HG02642 (cell line): ENCODE results near the gene RTTN.

Experiments
- ATAC-seq: cut with Tn5 transposase; IDR thresholded peaks from one replicate; pipeline ENCODE4 v1.9.1; 2021; ENCODE audit warnings: mild to moderate bottlenecking; ENCODE audit not compliant: unreplicated experiment, poor library complexity

RTTN gene

DNA sequence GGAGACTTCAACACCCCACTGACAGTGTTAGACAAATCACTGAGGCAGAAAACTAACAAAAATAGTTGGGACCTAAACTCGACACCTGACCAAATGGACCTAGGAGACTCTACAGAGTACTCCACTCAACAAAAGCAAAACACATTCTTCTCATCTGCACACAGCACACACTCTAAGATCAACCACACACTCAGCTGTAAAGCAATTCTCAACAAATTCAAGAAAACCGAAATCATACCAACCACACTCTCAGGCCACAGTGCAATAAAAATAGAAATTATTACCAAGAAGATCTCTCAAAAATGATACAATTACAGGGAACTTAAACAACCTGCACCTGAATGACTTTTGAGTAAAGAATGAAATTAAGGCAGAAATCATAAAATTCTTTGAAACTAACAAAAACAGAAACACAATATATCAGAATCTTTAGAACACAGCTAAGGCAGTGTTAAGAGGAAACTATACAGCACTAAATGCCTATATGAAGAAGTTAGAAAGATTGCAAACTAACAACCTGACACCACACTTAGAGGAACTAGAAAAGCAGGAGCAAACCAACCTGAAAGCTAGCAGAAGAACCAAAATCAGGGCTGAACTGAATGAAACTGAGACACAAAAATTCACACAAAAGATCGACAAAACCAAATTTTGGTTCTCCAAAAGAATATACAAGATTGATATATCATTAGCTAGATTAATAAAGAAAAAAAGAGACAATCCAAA lies 46.3 kb downstream of the RTTN start:
- peak; percentile 81 for ATAC-seq

- ATAC-seq, result no peak
These were observed 48.6 kb downstream of the RTTN start for GRCh38 chr18:70156886-70157285.

GRCh38 chr18:70154591-70155194 lies 50.8 kb downstream of the RTTN start:
- ATAC-seq, result no peak

GRCh38 chr18:70151614-70152013 lies 53.9 kb downstream of the RTTN start:
- no peak for ATAC-seq

DNA sequence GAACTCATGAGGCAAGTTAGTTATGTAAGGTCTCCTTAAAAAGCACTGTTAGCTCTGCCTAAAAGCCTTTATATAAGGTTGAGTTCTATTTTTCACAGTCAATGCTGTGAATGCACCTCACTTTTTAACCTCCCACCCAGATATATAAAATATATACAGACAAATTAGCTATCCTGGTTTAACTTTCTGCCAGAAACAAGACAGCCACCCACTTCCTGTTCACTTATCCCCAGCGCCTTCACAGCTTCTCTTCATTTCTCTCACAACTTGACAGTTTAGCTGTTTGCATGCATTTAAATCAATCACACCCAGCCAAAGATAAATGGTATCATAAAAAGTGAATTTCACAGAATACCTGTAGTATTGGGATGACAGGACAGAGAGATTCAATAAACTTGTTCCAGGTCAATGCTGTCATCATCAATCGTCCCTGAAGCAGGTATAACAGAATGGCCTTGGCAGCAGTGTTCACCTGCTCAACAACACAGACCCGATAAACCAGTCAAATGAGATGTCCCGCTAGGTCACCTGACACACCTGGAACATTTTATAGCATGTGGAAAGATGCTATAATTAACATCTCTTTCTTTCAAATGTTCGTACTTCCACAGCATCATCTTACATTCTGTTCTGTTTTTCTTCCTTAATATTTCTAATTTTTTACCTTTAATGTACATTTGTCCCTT lies 55.7 kb downstream of the RTTN start:
- ATAC-seq, result no peak

DNA sequence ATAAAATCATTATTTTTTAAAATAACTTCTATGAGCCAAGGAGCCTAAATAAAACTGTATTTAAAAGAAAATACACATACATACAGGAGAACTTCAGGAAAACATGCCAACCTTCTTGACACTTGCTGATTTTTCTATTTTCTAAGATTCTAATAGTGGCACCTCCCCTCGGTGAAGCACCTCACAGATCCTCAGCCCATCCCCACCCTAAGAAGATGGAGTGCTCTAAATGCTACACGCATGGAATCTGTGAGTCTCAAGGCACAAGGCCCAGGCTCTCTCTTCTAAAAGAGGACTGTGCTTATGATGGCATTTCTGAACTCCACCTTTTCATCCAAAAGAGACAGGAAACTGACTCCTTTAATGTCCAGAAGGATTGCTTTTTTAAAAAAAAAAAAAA lies 56.3 kb downstream of the RTTN start:
- ATAC-seq, result no peak

GRCh38 chr18:70148039-70148938 lies 57.2 kb downstream of the RTTN start:
- ATAC-seq, result no peak

- ATAC-seq, result no peak
These were observed 59.3 kb downstream of the RTTN start for GRCh38 chr18:70146174-70146573.

GRCh38 chr18:70142001-70142400 lies 63.5 kb downstream of the RTTN start:
- ATAC-seq, result no peak

DNA sequence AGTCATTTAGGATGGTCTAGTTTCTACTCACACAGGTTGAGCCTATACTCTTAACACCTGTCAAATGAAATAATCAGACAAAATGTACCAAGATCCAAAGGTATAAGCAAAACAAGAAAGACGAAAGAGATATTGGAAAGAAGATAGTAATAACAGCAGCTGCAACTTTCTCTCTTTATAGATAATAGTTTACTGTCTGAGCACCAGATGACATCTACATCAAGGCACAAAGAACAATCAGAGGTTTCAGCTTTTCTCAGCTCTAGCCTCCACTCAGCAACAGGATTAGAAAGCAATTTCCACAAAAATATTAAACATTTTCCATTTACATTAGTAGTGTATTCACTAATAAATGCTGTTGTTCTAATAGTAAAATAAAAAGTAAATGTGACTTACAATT lies 66.3 kb downstream of the RTTN start:
- no peak for ATAC-seq

- no peak for ATAC-seq
These were observed 69.9 kb downstream of the RTTN start for GRCh38 chr18:70135604-70136003.

DNA sequence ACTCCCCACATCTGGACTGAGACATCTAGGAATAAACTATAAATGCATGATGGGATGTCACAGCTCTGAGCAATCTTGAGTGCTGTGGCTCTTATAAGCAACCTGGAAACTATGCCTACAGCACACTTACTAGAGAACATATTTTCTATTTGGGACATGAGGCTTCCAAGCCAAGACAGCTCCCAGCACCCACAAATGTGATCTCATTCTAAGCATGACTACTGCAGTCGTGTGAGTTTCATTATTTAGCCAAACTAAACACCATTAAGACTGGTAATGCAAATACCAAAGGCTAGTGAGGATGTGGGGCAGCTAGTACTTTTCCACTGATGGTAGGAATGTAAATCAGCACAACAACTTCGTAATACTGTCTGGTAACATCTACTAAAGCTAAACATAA lies 72.5 kb downstream of the RTTN start:
- no peak for ATAC-seq

DNA sequence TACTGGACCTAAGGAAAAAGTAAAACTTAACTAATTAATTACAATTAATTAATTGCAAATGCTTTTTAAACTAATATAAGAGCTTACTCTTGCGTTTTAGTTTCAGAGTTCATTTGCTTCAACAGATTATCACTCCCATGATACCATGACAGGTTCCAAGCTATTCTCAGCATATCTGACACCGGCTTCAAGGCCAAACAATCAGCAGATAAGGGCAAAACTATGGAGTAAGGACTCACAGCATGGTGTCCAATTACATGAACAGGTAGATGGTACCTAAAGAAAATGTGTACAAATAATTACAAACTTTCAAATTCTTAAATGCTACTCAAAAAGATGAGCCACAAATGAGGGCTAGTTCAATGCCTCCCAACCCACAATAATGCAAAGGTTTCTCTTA lies 77.2 kb downstream of the RTTN start:
- ATAC-seq, result no peak

- no peak for ATAC-seq
These were observed 78.1 kb downstream of the RTTN start for GRCh38 chr18:70127359-70127758.

DNA sequence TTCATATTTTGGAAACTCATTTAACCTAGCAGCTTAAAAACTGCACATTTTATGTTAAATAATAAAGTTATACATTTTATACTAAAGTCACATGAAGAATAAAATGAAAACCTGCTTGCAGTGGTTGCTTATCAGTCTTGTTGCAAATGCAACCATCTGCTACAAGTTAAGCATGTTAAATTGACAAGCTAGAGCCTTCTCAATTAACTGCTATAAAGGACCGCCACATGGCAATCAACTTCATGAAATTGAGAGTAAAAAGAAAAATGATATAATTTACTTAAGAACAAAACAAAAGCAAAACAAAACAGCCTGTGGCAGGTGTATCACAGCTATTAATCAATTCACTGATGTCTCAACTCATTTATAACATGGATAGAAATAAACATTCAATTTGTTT lies 78.7 kb downstream of the RTTN start:
- no peak for ATAC-seq

DNA sequence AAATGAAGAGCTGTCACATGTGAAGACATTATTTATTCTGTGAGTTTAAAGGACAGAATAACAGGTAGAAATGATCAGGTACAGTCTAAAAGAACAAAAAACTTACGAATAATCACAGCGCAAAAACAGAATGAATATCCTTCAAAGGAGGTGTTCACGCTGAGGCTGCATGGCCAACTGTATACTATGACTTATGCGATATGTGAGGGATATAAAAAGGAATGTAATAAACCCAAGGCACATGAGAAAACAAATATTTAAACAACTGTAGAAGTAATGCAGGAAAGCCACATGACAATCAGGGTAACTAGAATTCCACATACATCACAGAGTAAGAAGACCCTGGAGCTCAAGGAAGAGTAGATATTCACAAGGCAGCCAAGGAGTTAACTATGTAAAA lies 81.3 kb downstream of the RTTN start:
- no peak for ATAC-seq

DNA sequence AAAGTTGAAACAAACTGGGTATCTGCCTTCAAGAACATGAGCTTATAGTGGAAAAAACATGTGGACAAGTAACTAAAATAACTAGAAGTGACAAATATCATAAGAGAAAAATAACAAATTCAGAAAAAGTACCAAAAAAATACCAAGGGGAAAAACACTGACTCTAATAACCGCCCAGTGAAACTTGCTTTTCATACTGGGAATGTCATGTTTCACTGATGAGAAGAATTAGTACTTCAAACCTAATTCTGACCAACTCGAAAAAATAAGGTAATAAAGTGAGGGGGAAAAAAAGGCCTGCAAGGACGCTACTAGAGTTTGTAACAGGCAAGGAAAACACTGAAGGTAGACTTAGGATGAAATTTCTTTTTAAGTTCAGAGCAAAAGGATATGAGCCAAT lies 83.6 kb downstream of the RTTN start:
- ATAC-seq, result no peak

GRCh38 chr18:70116949-70117348 lies 88.5 kb downstream of the RTTN start:
- ATAC-seq, result no peak

- no peak for ATAC-seq
These were observed 92.0 kb downstream of the RTTN start for GRCh38 chr18:70113511-70113910.

DNA sequence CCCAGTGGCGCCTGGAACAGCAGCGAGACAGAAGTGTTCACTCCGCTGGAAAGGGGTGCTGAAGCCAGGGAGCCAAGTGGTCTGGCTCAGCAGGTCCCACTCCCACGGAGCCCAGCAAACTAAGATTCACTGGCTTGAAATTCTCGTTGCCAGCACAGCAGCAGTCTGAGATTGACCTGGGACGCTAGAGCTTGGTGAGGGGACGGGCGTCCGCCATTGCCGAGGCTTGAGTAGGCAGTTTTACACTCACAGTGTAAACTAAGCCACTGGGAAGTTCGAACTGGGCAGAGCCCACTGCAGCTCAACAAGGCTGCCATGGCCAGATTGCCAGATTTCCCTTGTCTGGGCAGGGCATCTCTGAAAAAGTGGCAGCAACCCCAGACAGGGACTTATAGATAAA lies 94.8 kb downstream of the RTTN start:
- ATAC-seq, result no peak

DNA sequence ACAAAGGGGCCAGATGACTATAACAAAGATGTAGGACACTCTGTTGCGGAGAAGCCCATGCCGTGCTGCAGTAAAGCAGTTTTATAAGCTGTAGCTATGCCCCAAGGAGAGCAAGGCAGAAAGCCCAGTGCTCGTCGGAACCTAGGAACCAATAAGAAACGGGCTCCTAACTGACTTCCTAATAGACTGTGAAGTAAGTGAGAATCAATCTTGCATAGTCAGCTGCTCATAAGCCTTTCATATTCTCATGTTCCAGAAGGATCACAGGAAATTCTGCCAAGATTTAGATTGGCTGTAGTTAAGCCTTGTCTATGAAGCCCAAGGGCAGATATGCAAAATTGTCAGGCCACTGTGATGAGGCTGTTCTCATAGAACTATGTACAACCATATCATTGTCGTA lies 98.4 kb downstream of the RTTN start:
- ATAC-seq, result no peak
